PC-9 (cell line): Measurements from ENCODE around the gene KLHL8. TPM values are rescaled to one million over a fixed set of nuclear protein-coding genes. Genes with fewer than 3 reads are reported as not detected.
A peak's percentile ranks its signal among the peaks of the same experiment; 100 is the strongest.

Experiments used
- BruUV-seq: library from RNA; stranded (reverse); fragments of 400-500 nt; replicated peaks from 2 replicates; lab custom pipeline; 2021; lab: Mats Ljungman, UMichigan
- CTCF ChIA-PET: fragments of 300-600 bp; sonication (Branson Sonifier 250); formaldehyde crosslinking; loops from one replicate; lab custom pipeline; 2022; ENCODE audit warnings: antibody characterized with exemption; lab: Charles Lee
- POLR2A ChIA-PET: fragments of 300-600 bp; sonication (Branson Sonifier 250); formaldehyde crosslinking; loops from one replicate; lab custom pipeline; 2022; ENCODE audit warnings: antibody characterized with exemption; ENCODE audit not compliant: unreplicated experiment; lab: Charles Lee
- DNase-seq, 2 experiments: peaks; one replicate each; pipeline versions ENCODE4 v3.0.0 to v3.0.0-alpha.2; 2015 to 2022; ENCODE audit warnings: mixed read lengths in 1 of 2
- H2AFZ ChIP-seq: fragments of 200-600 bp; sonication (generic); 2 replicates; pipeline ENCODE4 v1.8.1; 2017; ENCODE audit warnings: antibody characterized with exemption
- H3F3A ChIP-seq: fragments of 200-600 bp; sonication (generic); 2 replicates; pipeline ENCODE4 v1.8.1; 2017; ENCODE audit warnings: antibody characterized with exemption, mild to moderate bottlenecking, low read depth; ENCODE audit not compliant: insufficient read depth
- H3K27ac ChIP-seq: fragments of 200-600 bp; sonication (generic); 2 replicates; pipeline ENCODE4 v1.6.1; 2016; ENCODE audit warnings: mixed run types
- H3K27me3 ChIP-seq: fragments of 200-600 bp; sonication (generic); 2 replicates; pipeline ENCODE4 v1.6.1; 2016; ENCODE audit warnings: low read depth, mixed run types; ENCODE audit not compliant: insufficient read depth
- H3K36me3 ChIP-seq: fragments of 200-600 bp; sonication (generic); 2 replicates; pipeline ENCODE4 v1.6.1; 2016; ENCODE audit warnings: low read depth, mixed run types
- H3K4me1 ChIP-seq: fragments of 200-600 bp; sonication (generic); replicated peaks from 2 replicates; pipeline ENCODE4 v1.6.1; 2016; ENCODE audit warnings: mixed run types; ENCODE audit not compliant: insufficient read depth
- H3K4me2 ChIP-seq: fragments of 200-600 bp; sonication (generic); 2 replicates; pipeline ENCODE4 v1.6.1; 2017; ENCODE audit warnings: mixed run types
- H3K4me3 ChIP-seq: fragments of 200-600 bp; sonication (generic); 2 replicates; pipeline ENCODE4 v1.6.1; 2016; ENCODE audit warnings: mixed run types
- H3K79me2 ChIP-seq: fragments of 200-600 bp; sonication (generic); 2 replicates; pipeline ENCODE4 v1.6.1; 2017; ENCODE audit warnings: low read depth, mixed run types
- H3K9me2 ChIP-seq: fragments of 200-600 bp; sonication (generic); 2 replicates; pipeline ENCODE4 v1.8.1; 2017; ENCODE audit warnings: mild to moderate bottlenecking; ENCODE audit not compliant: insufficient read depth
- H3K9me3 ChIP-seq: fragments of 200-600 bp; sonication (generic); 2 replicates; pipeline ENCODE4 v1.8.1; 2016; ENCODE audit warnings: low read depth; ENCODE audit not compliant: insufficient read depth
- H4K20me1 ChIP-seq: fragments of 200-600 bp; sonication (generic); 2 replicates; pipeline ENCODE4 v1.8.1; 2017; ENCODE audit not compliant: insufficient read depth
- EZH2 ChIP-seq: fragments of 200-600 bp; sonication (generic); IDR thresholded peaks from 2 replicates; pipeline ENCODE4 v1.8.0; 2017; ENCODE audit warnings: antibody characterized with exemption, low read depth
- intact Hi-C: fragments of 100-400 bp; cut with micrococcal nuclease; formaldehyde crosslinking; loops from one replicate; pipeline ENCODE4 v1.10.0; 2022; ENCODE audit not compliant: unreplicated experiment
- total RNA-seq: library from RNA; stranded (reverse); gene quantifications from 2 replicates; pipeline ENCODE4 v1.2.3, GENCODE V29; 2021
- TF ChIP-seq, protein P1 (sequence below): fragments of 200-600 bp; sonication (generic); conservative IDR thresholded peaks from 2 replicates; pipeline ENCODE4 v1.6.1; 2017; ENCODE audit warnings: mixed run types, antibody characterized with exemption, mild to moderate bottlenecking, moderate library complexity

Gene KLHL8
- total RNA-seq, 1 experiment from 2014 or later, result 8.5 TPM

DNA sequence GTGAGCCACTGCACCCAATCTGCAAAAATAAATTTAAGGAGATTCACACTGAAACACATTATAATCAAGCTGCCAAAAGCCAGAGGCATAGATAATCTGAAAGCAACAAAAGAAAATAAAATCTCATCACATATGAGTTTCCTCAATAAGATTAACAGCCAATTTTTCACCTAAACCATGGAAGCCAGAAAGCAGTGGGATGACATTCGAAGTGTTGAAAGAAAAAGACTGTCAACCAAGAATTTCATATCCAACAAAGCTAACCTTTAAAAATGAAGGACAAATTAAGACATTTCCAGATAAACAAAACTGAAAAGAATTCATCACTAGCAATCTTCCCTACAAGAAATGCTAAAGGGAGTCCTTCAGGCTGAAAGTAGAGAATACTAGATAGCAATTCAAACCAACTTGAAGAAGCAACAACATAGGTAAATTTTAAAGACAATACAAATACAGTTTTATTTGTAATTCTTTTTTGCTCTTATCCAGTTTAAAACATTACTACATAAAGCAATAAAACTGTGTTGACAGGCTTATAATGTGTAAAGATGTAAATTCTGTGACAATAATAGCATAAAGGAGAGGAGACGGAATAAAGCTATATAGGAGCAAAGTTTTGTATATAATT, 23.1 kb upstream of the KLHL8 start:
- H3K79me2 ChIP-seq, result no peaks in the 10 kb centered on the region
- H3K4me3 ChIP-seq, result no peak overlapping the region
- no peaks in the 10 kb centered on the region; the same call in 1 of the 2 replicates for H3K36me3 ChIP-seq
- no peak overlapping the region for H2AFZ ChIP-seq
- DNase-seq, result no peak
- H3K9me2 ChIP-seq, result no peaks in the 10 kb centered on the region
- no peak overlapping the region for H3K4me2 ChIP-seq
- no TSS peak for BruUV-seq
- H3K27ac ChIP-seq, result no peak overlapping the region
- peaks cover 10% of the 10 kb centered on the region for H3K9me3 ChIP-seq
- TF ChIP-seq, protein P1, sequence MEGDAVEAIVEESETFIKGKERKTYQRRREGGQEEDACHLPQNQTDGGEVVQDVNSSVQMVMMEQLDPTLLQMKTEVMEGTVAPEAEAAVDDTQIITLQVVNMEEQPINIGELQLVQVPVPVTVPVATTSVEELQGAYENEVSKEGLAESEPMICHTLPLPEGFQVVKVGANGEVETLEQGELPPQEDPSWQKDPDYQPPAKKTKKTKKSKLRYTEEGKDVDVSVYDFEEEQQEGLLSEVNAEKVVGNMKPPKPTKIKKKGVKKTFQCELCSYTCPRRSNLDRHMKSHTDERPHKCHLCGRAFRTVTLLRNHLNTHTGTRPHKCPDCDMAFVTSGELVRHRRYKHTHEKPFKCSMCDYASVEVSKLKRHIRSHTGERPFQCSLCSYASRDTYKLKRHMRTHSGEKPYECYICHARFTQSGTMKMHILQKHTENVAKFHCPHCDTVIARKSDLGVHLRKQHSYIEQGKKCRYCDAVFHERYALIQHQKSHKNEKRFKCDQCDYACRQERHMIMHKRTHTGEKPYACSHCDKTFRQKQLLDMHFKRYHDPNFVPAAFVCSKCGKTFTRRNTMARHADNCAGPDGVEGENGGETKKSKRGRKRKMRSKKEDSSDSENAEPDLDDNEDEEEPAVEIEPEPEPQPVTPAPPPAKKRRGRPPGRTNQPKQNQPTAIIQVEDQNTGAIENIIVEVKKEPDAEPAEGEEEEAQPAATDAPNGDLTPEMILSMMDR, result no peak
- TF ChIP-seq EZH2, result no peak
- no peaks in the 10 kb centered on the region for H3F3A ChIP-seq
- POLR2A ChIA-PET, result no interaction called here
- intact Hi-C loops, result no loop called here
- H3K4me1 ChIP-seq, result peaks cover 10% of the 10 kb centered on the region
- H3K27me3 ChIP-seq, result no peaks in the 10 kb centered on the region
- CTCF ChIA-PET, result no interaction called here
- no peaks in the 10 kb centered on the region for H4K20me1 ChIP-seq

DNA sequence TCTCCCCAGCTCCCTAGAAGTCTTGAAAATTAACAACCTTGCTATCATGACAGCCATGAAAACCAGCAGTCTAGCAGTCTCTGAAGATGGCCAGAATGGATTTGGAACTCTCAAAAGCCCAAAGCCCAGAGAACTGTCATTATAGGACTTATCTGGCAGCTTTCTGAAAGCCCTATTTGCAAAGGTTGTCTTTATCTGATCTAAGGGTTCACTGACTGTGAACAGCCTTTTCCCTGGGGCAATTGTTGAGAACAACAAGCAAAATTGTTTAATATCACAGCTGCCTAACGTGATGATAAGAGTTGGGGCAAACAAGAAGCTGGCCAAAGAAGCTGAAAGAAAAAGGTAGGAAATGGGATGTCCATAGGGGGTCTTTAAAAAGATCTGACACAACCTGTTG, 20.9 kb upstream of the KLHL8 start:
- Histone ChIP-seq H3K4me1 (peaks cover 10% of the 10 kb centered on the region), H3K79me2 (no peaks in the 10 kb centered on the region), H3K36me3 (no peaks in the 10 kb centered on the region; the same call in 1 of the 2 replicates), H3K9me3 (peaks cover 10% of the 10 kb centered on the region), H3K27ac (no peak overlapping the region), H3K9me2 (no peaks in the 10 kb centered on the region), H3F3A (no peaks in the 10 kb centered on the region), H3K27me3 (no peaks in the 10 kb centered on the region), H2AFZ (no peak overlapping the region), H3K4me2 (no peak overlapping the region), H4K20me1 (no peaks in the 10 kb centered on the region), H3K4me3 (no peak overlapping the region)
- TF ChIP-seq, protein P1, result no peak
- TF ChIP-seq EZH2, result no peak
- no TSS peak for BruUV-seq
- DNase-seq, result peak in 1 of 2 experiments; percentile 59
- CTCF ChIA-PET, result no interaction called here
- intact Hi-C loops, result no loop called here
- POLR2A ChIA-PET, result interaction anchor here (0.7 kb wide), 1 partner anchor 1008 kb away, joined by 10 read pairs; no protein-coding TSS in a partner anchor

DNA sequence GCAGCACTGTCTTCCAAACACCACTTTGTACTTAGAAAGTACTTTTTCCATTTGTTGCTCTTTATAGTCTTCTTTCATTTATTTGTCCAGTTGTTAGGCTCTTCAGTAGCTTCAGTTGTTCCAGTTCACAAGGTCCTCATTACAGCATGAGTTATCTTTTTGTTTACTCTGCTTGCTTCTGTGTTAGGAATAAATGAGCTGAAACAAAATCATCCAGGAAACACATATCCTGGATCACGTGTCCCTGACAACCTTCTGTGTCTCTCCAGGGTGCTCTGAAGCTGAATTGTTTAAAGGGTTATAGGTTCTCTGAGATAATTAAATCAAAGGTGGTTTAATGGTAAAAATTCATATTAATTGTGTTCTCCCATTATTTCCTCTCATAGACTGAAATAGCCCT, 19.9 kb upstream of the KLHL8 start:
- DNase-seq, result peak in 1 of 2 experiments; percentile 35
- CTCF ChIA-PET, result no interaction called here
- no peaks in the 10 kb centered on the region for H4K20me1 ChIP-seq
- H3K4me2 ChIP-seq, result peak overlapping the region; percentile 36
- peaks cover 10% of the 10 kb centered on the region for H3K9me3 ChIP-seq
- no peaks in the 10 kb centered on the region for H3K27me3 ChIP-seq
- H3K4me3 ChIP-seq, result no peak overlapping the region
- H2AFZ ChIP-seq, result no peak overlapping the region
- intact Hi-C loops, result no loop called here
- no peaks in the 10 kb centered on the region for H3F3A ChIP-seq
- peaks cover 10% of the 10 kb centered on the region for H3K4me1 ChIP-seq
- H3K9me2 ChIP-seq, result no peaks in the 10 kb centered on the region
- TF ChIP-seq EZH2, result no peak
- TF ChIP-seq, protein P1, result no peak
- no TSS peak for BruUV-seq
- no peaks in the 10 kb centered on the region for H3K79me2 ChIP-seq
- POLR2A ChIA-PET, result interaction anchor here (0.5 kb wide), 1 partner anchor 53 kb away, joined by 8 read pairs; no protein-coding TSS in a partner anchor
- H3K36me3 ChIP-seq, result no peaks in the 10 kb centered on the region; the same call in 1 of the 2 replicates
- H3K27ac ChIP-seq, result no peak overlapping the region
